Tongue (tissue), 2 donors: ENCODE results near the gene CEP135. TPM values are rescaled to one million over a fixed set of nuclear protein-coding genes. Genes with fewer than 3 reads are reported as not detected.
"Not testable (repeated sequence)": the region's sequence is repeated elsewhere in the genome, so short reads cannot be mapped to it uniquely, and the experiment has no call there.

Source experiments
- DNase-seq: peaks from one replicate; pipeline ENCODE4 v3.0.0-alpha.2; 2015
- total RNA-seq: library from RNA; depleted of rRNA; stranded (reverse); fragments of >200 nt; gene quantifications from one replicate; pipeline ENCODE4 v1.2.3, GENCODE V29; 2014

The CEP135 gene
- total RNA-seq, 1 donor from 2014 or later: 13.0 TPM

GRCh38 chr4:56026596-56026995 is 77.9 kb downstream of the CEP135 start:
- no peak for DNase-seq

- no peak for DNase-seq
Measured at GRCh38 chr4:56028165-56028564, 79.4 kb downstream of the CEP135 start.

DNA sequence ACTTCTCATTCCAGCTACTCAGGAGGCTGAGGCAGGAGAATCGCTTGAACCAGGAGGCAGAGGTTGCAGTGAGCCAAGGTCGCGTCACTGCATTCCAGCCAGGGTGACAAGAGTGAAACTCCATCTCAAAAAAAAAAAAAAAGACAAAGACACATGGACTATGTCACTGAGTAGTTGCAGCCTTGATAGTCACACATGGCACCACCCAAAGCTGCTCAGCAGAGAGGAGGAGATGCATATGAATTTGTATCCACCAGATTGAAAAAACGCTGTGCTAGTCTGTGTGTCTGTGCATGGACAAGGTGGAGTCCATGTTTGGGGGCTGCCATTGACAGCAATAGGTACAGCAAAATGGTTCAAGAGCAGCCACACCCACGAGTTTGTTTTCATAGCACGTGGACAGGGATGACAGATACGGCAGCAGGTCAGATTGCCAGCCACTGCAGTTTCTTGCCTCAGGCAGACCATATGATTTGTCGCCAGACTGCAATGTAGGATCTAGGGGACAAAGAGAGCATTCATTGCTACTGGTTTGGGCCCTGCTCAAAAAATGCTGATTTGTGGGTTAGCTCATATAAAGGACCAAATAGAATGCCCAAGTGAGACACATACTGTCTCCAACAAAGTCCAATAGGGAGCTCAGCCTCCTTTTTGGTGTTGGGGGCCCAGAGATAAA is 89.9 kb downstream of the CEP135 start:
- DNase-seq: no peak

GRCh38 chr4:56040842-56041241 is 92.1 kb downstream of the CEP135 start:
- DNase-seq: no peak

DNA sequence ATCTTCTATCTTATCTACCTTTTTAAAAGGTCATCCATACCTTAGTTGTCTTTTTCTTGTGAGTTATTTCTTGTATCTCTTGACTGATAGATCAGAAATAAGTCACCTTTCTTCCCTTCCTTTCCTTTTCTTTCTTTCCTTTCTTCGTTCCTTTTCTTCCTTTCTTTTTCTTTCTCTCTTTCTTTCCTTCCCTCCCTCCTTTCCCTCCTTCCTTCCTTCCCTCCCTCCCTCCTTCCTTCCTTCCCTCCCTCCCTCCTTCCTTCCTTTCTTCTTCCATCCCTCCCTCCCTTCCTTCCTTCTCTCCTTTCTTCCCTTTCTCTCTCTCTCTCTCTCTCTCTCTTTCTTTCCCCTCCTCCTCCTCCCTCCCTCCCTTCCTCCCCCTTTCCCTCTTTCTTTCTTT is 93.5 kb downstream of the CEP135 start:
- no peak for DNase-seq

- peak; percentile 45 for DNase-seq
Measured at GRCh38 chr4:56048383-56048701, 99.6 kb downstream of the CEP135 start.

- DNase-seq: peak; percentile 85
Measured at GRCh38 chr4:56048702-56049431, 100.1 kb downstream of the CEP135 start.

GRCh38 chr4:56050625-56051024 is 101.9 kb downstream of the CEP135 start:
- no peak for DNase-seq

GRCh38 chr4:56051029-56051709 is 102.4 kb downstream of the CEP135 start:
- no peak for DNase-seq

DNA sequence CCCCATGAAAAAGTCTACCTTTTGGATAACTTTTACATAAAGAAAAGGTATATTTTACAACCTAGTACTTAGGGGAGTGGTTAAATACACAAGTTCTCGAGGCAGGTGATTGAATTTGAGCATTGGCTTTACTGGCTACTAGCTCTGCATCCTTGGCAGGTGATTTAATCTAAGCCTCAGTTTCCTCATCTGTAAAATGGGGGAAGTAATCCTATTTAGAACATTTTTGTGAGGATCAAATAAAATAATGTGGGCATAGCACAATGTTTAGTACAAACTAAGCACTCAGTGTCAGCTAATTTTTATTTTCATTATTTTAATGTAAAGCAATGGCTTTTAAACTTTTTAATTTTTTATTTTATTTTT is 102.9 kb downstream of the CEP135 start:
- no peak for DNase-seq

- no peak for DNase-seq
Measured at GRCh38 chr4:56052481-56052880, 103.7 kb downstream of the CEP135 start.

- no peak for DNase-seq
Measured at GRCh38 chr4:56052966-56053365, 104.2 kb downstream of the CEP135 start.

DNA sequence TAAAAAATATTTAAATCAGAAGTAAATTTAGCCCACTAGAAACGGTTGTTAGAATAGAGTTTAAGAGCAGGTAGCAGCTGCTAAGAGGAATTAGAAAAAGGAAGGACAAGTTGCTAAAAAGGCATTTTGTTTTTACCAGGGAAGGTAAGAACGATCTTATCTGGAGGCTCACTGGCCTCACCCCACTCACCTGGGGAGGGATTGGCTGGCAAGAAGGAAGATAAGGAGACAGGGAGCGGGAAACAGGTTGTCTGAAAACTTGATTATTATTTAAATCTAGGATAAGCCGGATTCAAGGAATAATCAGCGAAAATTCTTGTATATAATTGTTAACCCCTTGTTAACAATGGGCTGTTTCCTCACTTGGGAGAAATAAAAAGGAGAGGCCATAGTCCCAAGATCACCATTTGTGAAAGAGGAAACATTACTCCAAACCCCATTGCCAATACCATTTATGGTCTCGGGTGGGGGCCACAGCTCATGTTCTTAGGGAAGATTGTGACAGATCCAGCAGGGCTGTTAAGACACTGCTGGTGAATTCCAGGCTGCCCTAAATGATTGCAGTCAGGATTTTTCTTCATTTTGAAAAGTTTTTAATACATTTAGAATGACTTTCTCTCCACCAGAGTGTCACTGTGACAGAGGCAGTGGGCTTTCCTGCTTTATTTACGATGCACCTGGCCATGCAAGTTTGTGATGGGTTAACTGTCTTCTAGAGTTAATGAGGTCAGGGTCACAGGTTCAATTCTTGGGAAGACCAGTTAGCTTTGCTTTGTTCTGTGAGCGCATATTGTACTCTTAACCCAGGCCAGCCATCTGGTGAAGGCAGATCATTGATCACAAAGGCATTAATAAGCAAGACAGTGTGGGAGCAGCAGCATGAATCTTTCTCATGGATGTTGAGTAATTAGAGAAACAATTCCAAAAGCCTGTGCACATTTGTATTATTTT is 106.6 kb downstream of the CEP135 start:
- DNase-seq: no peak

- no peak for DNase-seq
Measured at GRCh38 chr4:56055991-56056390, 107.2 kb downstream of the CEP135 start.

DNA sequence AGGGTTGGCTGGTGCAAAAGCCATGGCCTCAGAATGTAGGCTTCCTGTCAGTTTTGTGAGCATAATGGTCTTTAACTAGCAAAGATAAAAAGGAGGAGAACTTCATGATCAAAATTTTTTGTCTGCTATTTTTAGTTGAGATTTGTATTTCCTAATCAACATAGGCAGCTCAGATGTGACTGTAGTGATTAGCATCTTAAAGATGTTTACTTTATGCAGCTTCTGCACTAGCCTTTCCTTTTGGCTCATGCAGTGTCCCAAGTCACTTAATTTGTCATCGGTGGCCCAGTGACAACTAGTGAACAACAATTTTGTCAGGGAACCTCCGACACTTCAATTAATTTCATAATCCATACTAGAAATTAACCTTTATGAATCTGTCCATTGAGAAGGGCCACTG is 109.8 kb downstream of the CEP135 start:
- DNase-seq: no peak

- peak; percentile 63 for DNase-seq
Measured at GRCh38 chr4:56060036-56060435, 111.3 kb downstream of the CEP135 start.

DNA sequence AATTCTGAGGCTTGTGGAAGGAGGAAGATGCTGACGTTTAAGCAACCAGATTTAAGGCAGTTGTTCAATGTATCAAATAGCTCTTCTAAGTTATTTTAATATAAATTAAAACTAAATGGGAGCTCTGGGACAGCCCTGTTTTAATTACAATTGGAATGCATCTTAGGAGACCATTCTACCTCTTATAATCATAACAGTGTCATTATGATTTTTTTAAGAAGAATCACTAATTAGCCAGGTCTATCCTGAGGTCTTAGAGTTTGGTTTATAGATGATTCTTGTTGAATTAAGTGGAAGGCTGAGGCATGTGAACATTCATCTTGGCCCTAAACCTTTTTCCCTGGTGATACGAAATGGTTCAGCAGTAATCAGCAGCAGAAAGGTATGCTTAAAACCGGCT is 113.4 kb downstream of the CEP135 start:
- no peak for DNase-seq

GRCh38 chr4:56062526-56063145 is 113.9 kb downstream of the CEP135 start:
- no peak for DNase-seq

DNA sequence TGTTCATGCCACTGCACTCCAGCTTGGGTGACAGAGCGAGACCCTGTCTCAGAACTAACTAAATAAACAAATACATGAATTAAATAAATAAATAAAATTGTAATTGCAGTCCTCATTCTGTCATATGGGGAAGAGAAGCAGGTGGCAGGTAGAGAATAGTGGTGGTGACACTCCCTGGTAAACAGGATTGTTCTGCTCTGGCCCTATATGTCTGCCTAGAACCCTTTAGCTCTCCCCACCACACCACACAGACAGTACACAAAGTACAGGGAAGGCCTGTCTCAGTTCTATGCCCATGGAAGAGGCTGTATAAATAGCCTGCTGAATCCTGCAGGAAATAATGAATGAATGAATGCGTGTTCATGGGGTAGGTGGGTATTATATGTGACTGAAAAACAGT is 117.7 kb downstream of the CEP135 start:
- no peak for DNase-seq

DNA sequence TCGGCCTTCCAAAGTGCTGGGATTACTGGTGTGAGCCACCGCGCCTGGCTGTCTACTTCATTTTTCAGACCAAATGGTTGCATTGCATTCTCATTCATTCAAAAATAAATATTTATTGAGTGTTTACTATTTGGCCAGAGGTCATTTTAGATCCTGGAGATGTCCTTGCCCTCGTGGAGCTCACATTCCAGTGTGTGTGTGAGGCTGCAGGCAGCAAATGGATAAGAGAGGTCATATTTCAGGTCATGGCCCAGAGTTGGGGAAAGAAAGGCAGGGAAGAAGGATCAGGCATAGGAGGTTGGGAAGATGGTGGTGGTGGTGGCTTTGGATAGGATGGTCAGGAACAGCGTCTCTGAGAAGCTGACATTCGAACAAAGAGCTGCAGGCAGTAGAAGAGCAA is 119.1 kb downstream of the CEP135 start:
- DNase-seq: no peak

DNA sequence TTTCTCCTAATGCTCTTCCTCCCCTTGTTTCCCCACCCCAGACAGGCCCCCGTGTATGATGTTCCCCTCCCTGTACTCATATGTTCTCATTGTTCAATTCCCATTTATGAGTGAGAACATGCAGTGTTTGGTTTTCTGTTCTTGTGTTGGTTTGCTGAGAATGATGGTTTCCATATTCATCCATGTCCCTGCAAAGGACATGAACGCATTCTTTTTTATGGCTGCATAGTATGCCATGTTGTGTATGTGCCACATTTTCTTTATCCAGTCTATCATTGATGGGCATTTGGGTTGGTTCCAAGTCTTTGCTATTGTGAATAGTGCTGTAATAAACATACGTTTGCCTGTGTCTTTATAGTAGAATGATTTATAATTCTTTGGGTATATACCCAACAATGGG is 124.0 kb downstream of the CEP135 start:
- not testable (repeated sequence) for DNase-seq

GRCh38 chr4:56077676-56078075 is 128.9 kb downstream of the CEP135 start:
- DNase-seq: no peak
